NCI-H1048 (cell line): Measurements from ENCODE around the gene IL1RAPL2.
"Not testable (repeated sequence)": the region's sequence is repeated elsewhere in the genome, so short reads cannot be mapped to it uniquely, and the experiment has no call there.

ENCODE experiments used
- DNase-seq: peaks from one replicate; lab custom pipeline; 2025; lab: John Stamatoyannopoulos, UW

IL1RAPL2 gene

GRCh38 chrX:105700331-105700730 lies 1134.3 kb downstream of the IL1RAPL2 start:
- DNase-seq: no peak

- DNase-seq: no peak
Observed at GRCh38 chrX:105701310-105702052, 1135.5 kb downstream of the IL1RAPL2 start.

DNA sequence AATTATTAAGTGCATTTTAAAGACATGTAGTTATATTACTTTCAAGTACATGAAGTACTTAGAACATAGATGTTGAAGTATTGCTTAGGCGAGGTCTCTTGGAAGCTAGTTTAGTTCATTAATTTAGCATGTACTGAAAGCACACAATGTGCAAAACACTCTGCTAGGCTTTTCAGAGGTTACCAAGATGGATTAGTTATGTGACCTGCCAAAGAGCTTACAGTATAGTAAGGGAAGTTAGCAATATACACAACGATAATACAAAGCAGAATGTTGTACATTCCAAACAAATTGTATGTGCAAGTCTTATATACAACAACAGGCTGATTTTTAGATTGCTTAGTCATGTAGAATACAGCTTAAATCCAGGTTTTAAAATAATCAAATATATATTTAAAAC lies 1137.9 kb downstream of the IL1RAPL2 start:
- DNase-seq: no peak

DNA sequence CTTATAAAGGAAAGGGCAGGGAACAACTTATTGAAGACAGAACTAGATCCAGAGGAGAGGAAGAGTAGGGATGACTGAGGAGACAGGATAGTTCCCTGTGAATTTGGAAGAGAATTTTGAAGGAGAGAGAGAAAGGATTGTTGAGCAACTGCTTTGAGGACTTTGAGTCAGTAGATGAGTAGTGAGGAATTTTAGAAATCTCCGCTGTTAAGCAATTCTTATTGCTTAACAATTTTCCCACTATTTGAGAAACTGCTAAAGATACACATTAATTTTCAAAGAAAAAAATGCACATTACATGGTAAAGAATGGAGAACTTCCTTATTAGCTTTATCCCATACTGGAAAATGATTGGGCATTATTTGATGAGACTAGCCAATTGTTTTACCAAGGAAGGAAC lies 1140.0 kb downstream of the IL1RAPL2 start:
- DNase-seq: no peak

GRCh38 chrX:105711805-105712204 lies 1145.8 kb downstream of the IL1RAPL2 start:
- no peak for DNase-seq

- no peak for DNase-seq
Observed at GRCh38 chrX:105715746-105716145, 1149.7 kb downstream of the IL1RAPL2 start.

DNA sequence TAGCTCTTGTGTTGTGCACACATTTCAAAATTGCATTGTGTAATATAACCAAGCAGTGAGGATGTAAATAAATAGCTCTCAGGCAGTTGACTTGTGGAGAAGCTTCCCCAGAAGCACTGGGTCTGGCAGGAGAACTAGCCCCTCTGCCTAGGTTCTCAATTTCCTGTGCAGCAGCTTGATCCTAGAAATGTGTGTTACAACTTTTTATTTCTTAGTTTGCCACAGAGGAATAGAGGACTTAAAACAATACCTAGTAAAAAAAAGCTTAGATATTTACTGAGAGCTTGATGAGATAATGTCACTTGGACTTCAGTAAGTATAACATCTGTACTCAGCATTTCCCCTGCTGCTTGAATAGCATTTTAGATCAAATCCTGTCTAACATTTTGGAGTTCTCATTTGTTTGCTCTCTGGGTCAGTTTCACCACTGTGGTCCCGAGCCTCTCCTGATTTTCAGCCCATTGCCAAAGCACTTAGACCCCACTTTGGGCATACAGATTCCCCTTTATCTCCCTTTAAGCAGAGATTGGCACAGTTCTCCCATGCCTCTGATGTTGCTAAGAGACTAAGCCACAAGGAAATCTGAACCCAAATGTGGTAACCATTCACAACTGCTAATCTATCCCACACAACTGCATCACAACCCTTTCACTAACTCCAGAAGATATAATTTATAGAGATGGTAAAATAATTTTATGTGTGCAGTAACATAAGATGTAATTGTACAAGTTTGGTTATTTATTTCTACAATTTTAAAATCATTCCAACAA lies 1158.2 kb downstream of the IL1RAPL2 start:
- no peak for DNase-seq

DNA sequence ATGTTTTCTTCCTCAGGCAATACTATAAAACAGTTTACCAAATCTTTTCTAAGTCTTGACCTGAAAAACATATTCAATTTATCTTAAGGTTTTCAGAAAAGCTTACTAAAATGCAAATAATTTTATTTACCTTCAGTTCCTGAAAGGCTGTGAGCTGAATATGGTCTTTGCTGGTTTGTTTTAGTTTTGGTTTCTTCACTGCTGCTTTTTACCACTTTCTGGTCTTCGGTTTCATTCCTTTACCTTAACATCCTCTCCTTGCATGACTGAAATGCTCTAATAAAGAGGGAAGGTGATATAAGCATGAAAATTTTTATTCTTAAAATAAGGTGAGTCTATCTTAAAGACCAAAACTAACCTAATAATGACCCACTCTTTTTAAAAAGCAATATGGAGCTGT lies 1159.2 kb downstream of the IL1RAPL2 start:
- DNase-seq: no peak

- no peak for DNase-seq
Observed at GRCh38 chrX:105738162-105738561, 1172.2 kb downstream of the IL1RAPL2 start.

DNA sequence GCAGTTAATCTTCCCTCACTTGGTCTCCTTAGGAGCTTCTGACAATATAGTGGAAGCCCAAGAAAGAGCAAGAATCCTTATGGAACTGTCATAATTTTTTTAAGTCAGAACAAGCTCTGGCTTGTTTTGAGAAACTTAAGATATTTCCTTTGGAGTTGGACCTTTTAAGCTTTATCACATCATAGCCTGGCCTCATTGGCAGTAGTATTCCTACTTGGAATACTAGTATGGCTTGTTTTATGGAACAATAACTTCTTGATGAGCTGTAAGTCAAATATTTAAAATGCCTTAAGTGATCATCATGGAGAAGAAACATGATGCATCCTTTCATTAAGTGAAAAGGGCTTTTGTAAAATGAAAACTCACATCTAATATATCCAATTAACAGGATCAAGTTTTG lies 1178.3 kb downstream of the IL1RAPL2 start:
- DNase-seq: no peak

GRCh38 chrX:105744946-105745345 lies 1178.9 kb downstream of the IL1RAPL2 start:
- no peak for DNase-seq

- DNase-seq: no peak
Observed at GRCh38 chrX:105745863-105746262, 1179.9 kb downstream of the IL1RAPL2 start.

DNA sequence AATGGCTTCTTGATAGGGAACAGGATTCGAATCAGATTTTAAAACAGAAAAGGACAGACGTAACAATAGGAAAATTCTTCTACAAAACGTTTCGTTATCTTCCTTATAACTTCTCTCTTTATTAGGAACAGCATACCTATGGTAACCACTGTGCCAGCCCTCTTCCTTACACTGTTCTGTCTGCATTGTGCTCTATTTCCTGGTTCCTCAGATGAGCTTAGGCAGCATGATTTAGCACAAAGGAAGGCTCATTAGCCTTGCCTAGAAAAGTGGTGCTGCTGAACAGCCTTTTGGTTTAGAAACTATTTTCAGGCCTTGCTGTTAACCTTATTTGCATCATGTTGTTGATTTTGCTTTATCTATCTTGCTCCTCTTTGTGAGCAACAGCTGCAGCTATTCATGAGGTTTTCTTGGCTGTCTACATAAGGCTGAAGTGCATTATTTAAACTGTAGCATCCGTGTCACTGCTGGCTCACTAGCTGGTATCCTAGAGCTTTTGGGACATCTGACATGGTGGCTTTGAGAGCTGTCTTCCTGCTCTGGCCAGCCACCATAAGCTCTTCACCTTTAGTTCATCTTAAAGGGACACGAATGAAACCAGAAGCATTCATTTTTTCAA lies 1186.4 kb downstream of the IL1RAPL2 start:
- no peak for DNase-seq

DNA sequence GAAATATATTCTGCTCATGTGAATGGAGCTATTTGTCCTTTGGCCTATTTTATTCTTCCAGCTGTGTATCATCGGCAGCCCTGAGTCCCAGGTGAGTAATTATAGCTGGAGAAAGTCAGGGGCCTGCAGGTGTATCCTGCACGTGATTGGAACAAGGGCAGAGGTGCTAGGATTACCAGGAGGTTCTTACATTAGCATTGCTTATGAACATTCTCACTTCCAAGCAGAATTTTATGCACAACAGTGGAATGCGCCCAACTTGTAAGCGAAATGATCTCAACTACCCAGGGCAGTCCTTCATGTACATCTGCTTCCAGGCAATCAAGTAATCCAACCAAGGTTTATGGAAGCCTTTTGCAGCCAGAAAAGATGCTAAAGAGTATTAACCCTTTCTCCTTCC lies 1187.4 kb downstream of the IL1RAPL2 start:
- no peak for DNase-seq

- DNase-seq: no peak
Observed at GRCh38 chrX:105754286-105754964, 1188.4 kb downstream of the IL1RAPL2 start.

DNA sequence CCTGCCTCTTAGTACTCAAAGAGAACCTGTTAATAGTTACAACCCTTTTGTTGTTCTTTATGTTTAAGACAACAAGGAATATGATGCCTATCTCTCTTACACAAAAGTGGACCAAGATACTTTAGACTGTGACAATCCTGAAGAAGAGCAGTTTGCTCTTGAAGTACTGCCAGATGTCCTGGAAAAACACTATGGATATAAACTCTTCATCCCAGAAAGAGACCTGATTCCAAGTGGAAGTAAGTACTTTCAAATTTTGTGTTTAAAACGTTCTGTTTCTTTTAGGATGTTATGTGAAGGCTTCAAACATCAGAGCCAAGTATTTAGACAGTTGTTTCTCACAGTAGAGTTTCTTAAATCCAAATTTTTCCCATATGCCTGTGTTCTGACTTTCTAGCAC lies 1189.1 kb downstream of the IL1RAPL2 start:
- no peak for DNase-seq

GRCh38 chrX:105758754-105759153 lies 1192.8 kb downstream of the IL1RAPL2 start:
- DNase-seq: no peak

- DNase-seq: no peak
Observed at GRCh38 chrX:105759598-105759997, 1193.6 kb downstream of the IL1RAPL2 start.

- no peak for DNase-seq
Observed at GRCh38 chrX:105765691-105766090, 1199.7 kb downstream of the IL1RAPL2 start.

GRCh38 chrX:105773801-105774200 lies 1207.8 kb downstream of the IL1RAPL2 start:
- no peak for DNase-seq

DNA sequence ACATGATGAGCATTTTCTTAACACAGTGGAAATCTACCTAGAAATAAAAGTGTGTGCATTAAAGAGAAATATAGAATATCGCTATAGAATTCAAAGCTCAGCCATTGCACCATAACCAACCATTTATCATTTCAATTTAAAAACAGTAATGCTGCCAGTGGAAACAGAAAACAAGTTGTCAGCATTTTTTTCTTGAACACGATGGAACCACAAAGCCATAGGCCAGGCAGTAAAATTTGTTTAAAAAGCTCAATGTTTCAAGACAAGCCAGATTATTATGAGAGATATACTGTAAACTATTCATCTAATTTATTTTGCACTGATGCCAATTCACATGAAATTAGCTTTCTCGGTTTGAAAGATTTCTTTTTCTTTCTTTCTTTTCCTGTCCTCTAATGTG lies 1209.7 kb downstream of the IL1RAPL2 start:
- no peak for DNase-seq

DNA sequence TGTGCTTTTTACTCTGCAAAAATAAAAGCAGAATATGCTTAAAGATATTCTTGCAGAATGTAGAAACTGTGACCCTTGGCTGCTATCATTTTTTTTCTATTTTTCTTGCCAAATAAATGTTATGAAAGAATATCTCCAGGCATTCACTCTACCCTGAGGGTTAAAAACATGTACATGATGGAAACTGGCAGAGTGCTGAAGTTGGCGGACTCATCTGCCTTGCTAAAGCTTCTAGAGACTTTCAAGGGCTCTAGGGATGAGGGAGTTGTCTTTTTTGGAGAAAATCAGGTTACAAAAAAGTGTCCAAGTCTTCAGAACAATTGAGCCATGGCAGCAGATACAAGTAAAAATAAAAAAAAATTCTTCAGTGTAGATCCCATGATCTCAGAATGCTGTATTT lies 1215.8 kb downstream of the IL1RAPL2 start:
- DNase-seq: no peak

DNA sequence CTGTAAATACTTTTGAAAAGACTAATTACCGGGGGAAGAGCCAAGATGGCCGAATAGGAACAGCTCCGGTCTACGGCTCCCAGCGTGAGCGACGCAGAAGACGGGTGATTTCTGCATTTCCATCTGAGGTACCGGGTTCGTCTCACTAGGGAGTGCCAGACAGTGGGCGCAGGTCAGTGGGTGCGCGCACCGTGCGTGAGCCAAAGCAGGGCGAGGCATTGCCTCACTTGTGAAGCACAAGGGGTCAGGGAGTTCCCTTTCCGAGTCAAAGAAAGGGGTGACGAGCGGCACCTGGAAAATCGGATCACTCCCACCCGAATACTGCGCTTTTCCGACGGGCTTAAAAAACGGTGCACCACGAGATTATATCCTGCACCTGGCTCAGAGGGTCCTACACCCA lies 1230.9 kb downstream of the IL1RAPL2 start:
- DNase-seq: not testable (repeated sequence)
